ENCODE results near the gene MTRF1L.

DNA sequence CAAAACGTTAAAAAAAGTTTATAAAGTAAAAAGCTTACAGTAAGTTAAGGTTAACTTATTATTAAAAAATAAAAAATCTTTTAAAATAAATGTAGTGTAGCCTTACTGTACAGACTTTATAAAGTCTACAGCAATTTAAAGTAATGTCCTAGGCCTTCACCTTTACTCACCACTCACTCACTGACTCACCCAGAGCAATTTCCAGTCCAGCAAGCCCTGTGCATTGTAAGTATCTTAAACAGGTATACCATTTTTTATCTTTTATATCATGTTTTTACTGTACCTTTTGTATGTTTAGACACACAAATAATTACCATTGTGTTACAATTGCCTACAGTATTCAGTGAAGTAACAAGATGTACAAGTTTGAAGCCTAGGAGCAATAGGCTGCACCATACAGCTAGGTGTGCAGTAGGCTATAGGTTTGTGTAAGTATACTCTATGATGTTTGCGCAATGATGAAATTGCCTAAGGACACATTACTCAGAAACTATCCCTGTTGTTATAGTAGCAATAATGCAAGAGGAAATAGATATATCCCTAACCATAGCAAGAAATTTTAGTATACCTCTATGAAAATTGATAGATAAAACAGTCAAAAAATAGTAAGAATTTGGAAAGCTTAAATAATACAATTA lies 59.1 kb downstream of the MTRF1L start:
- TF ChIP-seq, protein P1, sequence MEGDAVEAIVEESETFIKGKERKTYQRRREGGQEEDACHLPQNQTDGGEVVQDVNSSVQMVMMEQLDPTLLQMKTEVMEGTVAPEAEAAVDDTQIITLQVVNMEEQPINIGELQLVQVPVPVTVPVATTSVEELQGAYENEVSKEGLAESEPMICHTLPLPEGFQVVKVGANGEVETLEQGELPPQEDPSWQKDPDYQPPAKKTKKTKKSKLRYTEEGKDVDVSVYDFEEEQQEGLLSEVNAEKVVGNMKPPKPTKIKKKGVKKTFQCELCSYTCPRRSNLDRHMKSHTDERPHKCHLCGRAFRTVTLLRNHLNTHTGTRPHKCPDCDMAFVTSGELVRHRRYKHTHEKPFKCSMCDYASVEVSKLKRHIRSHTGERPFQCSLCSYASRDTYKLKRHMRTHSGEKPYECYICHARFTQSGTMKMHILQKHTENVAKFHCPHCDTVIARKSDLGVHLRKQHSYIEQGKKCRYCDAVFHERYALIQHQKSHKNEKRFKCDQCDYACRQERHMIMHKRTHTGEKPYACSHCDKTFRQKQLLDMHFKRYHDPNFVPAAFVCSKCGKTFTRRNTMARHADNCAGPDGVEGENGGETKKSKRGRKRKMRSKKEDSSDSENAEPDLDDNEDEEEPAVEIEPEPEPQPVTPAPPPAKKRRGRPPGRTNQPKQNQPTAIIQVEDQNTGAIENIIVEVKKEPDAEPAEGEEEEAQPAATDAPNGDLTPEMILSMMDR (conservative IDR thresholded peaks at IDR 0.05): no peak
- no peak for TF ChIP-seq EZH2 (IDR thresholded peaks at IDR 0.05; ENCODE audit: low read depth)
